ENCODE measurements around the gene CCT4.

The CCT4 gene

DNA sequence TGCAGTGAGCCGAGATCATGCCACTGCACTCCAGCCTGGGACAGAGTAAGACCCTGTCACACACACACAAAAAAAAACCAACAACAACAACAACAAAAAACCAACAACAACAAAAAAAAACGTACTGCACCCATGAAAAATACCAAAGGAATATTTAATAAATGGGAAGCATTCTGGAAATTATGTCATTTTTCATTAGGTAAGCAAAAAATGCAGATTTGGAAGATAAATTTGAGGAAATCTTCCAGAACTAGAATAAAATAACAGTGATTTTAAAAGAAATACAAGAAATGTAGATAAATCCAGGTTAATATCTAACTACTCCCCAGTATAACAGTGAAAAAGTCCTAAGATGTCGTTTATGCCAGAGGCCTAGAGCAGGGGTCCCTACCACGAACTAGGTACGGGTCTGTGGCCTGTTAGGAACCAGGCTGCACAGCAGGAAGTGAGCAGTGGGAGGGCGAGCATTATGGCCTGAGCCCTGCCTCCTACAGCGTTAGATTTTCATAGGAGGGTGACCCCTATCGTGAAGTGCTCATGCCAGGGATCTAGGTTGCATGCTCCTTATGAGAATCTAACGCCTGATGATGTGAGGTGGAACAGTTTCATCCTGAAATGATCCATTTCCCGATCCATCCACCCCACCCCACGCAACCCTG, 56.1 kb downstream of the CCT4 start:
- TF ChIP-seq, protein P1, sequence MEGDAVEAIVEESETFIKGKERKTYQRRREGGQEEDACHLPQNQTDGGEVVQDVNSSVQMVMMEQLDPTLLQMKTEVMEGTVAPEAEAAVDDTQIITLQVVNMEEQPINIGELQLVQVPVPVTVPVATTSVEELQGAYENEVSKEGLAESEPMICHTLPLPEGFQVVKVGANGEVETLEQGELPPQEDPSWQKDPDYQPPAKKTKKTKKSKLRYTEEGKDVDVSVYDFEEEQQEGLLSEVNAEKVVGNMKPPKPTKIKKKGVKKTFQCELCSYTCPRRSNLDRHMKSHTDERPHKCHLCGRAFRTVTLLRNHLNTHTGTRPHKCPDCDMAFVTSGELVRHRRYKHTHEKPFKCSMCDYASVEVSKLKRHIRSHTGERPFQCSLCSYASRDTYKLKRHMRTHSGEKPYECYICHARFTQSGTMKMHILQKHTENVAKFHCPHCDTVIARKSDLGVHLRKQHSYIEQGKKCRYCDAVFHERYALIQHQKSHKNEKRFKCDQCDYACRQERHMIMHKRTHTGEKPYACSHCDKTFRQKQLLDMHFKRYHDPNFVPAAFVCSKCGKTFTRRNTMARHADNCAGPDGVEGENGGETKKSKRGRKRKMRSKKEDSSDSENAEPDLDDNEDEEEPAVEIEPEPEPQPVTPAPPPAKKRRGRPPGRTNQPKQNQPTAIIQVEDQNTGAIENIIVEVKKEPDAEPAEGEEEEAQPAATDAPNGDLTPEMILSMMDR (IDR thresholded peaks at IDR 0.05; ENCODE audit: low read depth, low read length, poor library complexity, severe bottlenecking): no peak
- no peak for TF ChIP-seq EZH2phosphoT487 (IDR thresholded peaks at IDR 0.05; ENCODE audit: borderline replicate concordance, low read length)

GRCh38 chr2:61822255-61822654, 66.2 kb downstream of the CCT4 start:
- H3K9me3 ChIP-seq (ENCODE audit: control insufficient read depth, insufficient read depth, low read length): no peaks in the 10 kb centered on the region
- H3K27me3 ChIP-seq (ENCODE audit: control insufficient read depth, low read length): peaks cover 9% of the 10 kb centered on the region
- no peaks in the 10 kb centered on the region for H3K79me2 ChIP-seq (ENCODE audit: control insufficient read depth, low read length)
- no peaks in the 10 kb centered on the region for H3F3A ChIP-seq (ENCODE audit: control insufficient read depth, insufficient read depth)
- no peak overlapping the region for H3K4me2 ChIP-seq (ENCODE audit: low read length)
- no peaks in the 10 kb centered on the region for H4K20me1 ChIP-seq (ENCODE audit: control insufficient read depth, insufficient read depth, low read depth, low read length)
- TF ChIP-seq, protein P1 (IDR thresholded peaks at IDR 0.05; ENCODE audit: low read depth, low read length, poor library complexity, severe bottlenecking): no peak
- no peak for TF ChIP-seq EZH2phosphoT487 (IDR thresholded peaks at IDR 0.05; ENCODE audit: borderline replicate concordance, low read length)
- H3K9me2 ChIP-seq (replicated peaks; ENCODE audit: control insufficient read depth, low read length): no peaks in the 10 kb centered on the region
- no peak overlapping the region for H3K27ac ChIP-seq (ENCODE audit: low read depth, low read length)
- H3K4me3 ChIP-seq (ENCODE audit: low read length): no peak overlapping the region
- H3K36me3 ChIP-seq (ENCODE audit: control insufficient read depth, low read length): no peaks in the 10 kb centered on the region
- H3K4me1 ChIP-seq (ENCODE audit: control insufficient read depth, low read length): no peaks in the 10 kb centered on the region

More for the DNA sequence above, 56.1 kb downstream of the CCT4 start:
- H4K20me1 ChIP-seq (ENCODE audit: control insufficient read depth, insufficient read depth, low read depth, low read length): no peaks in the 10 kb centered on the region
- H3K4me1 ChIP-seq (ENCODE audit: control insufficient read depth, low read length): no peaks in the 10 kb centered on the region
- no peak overlapping the region for H3K27ac ChIP-seq (ENCODE audit: low read depth, low read length)
- no peaks in the 10 kb centered on the region for H3K79me2 ChIP-seq (ENCODE audit: control insufficient read depth, low read length)
- H3K36me3 ChIP-seq (ENCODE audit: control insufficient read depth, low read length): no peaks in the 10 kb centered on the region
- H3K9me2 ChIP-seq (replicated peaks; ENCODE audit: control insufficient read depth, low read length): no peaks in the 10 kb centered on the region
- no peak overlapping the region for H3K4me3 ChIP-seq (ENCODE audit: low read length)
- H3K27me3 ChIP-seq (ENCODE audit: control insufficient read depth, low read length): no peaks in the 10 kb centered on the region
- H3K9me3 ChIP-seq (ENCODE audit: control insufficient read depth, insufficient read depth, low read length): no peaks in the 10 kb centered on the region
- no peaks in the 10 kb centered on the region for H3F3A ChIP-seq (ENCODE audit: control insufficient read depth, insufficient read depth)
- no peak overlapping the region for H3K4me2 ChIP-seq (ENCODE audit: low read length)

Measured in DOHH2 (cell line).